ENCODE measurements around the gene HOXA1.

DNA sequence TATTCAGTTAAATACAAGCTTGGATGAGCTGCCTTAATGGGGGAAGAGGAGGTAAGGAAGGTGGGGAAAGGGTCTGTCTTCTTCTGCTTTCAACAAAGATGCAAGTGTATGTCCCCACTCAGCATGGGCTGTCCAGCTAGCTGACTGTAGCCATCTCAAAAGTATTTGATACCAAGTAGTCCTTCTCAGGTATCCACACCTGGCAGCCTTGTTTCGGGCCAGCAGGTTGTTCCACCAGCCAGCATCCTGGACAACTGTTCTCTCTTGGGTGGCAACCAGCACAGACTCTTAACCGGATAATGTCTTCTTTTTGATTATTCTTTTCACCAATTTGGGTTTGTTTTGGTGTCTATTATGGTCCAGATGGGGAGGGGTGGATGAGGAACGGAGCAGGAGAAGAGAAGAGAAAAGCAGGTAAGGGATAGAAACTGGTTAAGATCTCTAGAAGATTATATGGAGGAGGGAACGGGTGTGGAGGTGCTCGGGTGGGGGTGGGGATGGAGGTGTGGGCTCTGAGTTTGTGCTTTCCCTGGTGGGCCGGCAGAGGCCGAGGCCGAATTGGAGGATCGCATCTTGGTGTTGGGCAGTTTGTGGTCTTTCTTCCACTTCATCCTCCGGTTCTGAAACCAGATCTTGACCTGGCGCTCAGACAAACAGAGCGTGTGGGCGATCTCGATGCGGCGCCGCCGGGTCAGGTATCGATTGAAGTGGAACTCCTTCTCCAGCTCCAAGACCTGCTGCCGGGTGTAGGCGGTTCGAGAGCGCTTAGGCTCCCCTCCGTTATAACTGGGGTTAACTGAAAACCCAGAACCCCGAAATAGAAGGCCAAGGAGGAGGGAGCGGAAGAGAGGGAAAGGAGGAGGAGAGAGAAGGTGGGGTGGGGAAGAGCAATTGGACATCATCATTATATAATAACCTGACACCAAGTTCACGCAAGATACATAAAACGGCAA is 33.3 kb upstream of the HOXA1 start:
- TF ChIP-seq, protein P1, sequence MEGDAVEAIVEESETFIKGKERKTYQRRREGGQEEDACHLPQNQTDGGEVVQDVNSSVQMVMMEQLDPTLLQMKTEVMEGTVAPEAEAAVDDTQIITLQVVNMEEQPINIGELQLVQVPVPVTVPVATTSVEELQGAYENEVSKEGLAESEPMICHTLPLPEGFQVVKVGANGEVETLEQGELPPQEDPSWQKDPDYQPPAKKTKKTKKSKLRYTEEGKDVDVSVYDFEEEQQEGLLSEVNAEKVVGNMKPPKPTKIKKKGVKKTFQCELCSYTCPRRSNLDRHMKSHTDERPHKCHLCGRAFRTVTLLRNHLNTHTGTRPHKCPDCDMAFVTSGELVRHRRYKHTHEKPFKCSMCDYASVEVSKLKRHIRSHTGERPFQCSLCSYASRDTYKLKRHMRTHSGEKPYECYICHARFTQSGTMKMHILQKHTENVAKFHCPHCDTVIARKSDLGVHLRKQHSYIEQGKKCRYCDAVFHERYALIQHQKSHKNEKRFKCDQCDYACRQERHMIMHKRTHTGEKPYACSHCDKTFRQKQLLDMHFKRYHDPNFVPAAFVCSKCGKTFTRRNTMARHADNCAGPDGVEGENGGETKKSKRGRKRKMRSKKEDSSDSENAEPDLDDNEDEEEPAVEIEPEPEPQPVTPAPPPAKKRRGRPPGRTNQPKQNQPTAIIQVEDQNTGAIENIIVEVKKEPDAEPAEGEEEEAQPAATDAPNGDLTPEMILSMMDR (conservative IDR thresholded peaks at IDR 0.05; ENCODE audit: low read depth, low read length) = no peak
- no peak for TF ChIP-seq EZH2 (IDR thresholded peaks at IDR 0.05; ENCODE audit: low read length, unreplicated experiment)
- TF ChIP-seq EZH2phosphoT487 (IDR thresholded peaks at IDR 0.05; ENCODE audit: borderline replicate concordance, low read length) = no peak

Measured in PC-3 (cell line).